IMR-90 (cell line): ENCODE measurements around the gene NAV1. TPM values are rescaled to one million over a fixed set of nuclear protein-coding genes. Genes with fewer than 3 reads are reported as not detected.

ENCODE experiments used
- ATAC-seq: fragments of 200-7000 bp; cut with Tn5 transposase; 2 replicates; pipeline ENCODE4 v1.9.1; 2020; ENCODE audit warnings: low read depth, mild to moderate bottlenecking, moderate library complexity
- BruUV-seq: library from RNA; stranded (reverse); fragments of 400-500 nt; replicated peaks from 2 replicates; lab custom pipeline; 2021; lab: Mats Ljungman, UMichigan
- CTCF ChIA-PET: fragments of 300-600 bp; formaldehyde crosslinking; extraction: SDS; loops from one replicate; lab custom pipeline; 2021; ENCODE audit warnings: antibody characterized with exemption; lab: Yijun Ruan, JAX
- POLR2A ChIA-PET: fragments of 300-600 bp; sonication (Branson Sonifier 250); formaldehyde crosslinking; loops from one replicate; lab custom pipeline; 2022; ENCODE audit warnings: antibody characterized with exemption; ENCODE audit not compliant: unreplicated experiment; lab: Charles Lee
- DNase-seq: peaks from one replicate; pipeline ENCODE4 v3.0.0; 2013
- H2AFZ ChIP-seq: replicated peaks from 2 replicates; pipeline ENCODE3; 2013; ENCODE audit warnings: low read length, mild to moderate bottlenecking; ENCODE audit not compliant: poor library complexity
- H2AK5ac ChIP-seq: 2 replicates; pipeline ENCODE4 v1.6.1; 2013; ENCODE audit warnings: low read depth, low read length, inconsistent platforms
- H2AK9ac ChIP-seq: replicated peaks from 2 replicates; pipeline ENCODE3; 2013; ENCODE audit warnings: mild to moderate bottlenecking, low read depth, low read length, moderate library complexity; ENCODE audit not compliant: poor library complexity
- H2BK120ac ChIP-seq: 2 replicates; pipeline ENCODE4 v1.6.1; 2013; ENCODE audit warnings: low read depth, low read length, inconsistent platforms
- H2BK15ac ChIP-seq: 3 replicates; pipeline ENCODE4 v1.6.1; 2013; ENCODE audit warnings: low read depth, low read length, inconsistent platforms
- H2BK20ac ChIP-seq: 2 replicates; pipeline ENCODE4 v1.6.1; 2013; ENCODE audit warnings: low read depth, mild to moderate bottlenecking, inconsistent platforms, low read length, moderate library complexity
- H2BK5ac ChIP-seq: 2 replicates; pipeline ENCODE4 v1.6.1; 2013; ENCODE audit warnings: mild to moderate bottlenecking, low read depth, low read length, inconsistent platforms; ENCODE audit not compliant: poor library complexity, severe bottlenecking
- H3K14ac ChIP-seq: replicated peaks from 2 replicates; pipeline ENCODE4 v1.6.1; 2013; ENCODE audit warnings: low read depth, low read length, inconsistent platforms
- H3K18ac ChIP-seq: 2 replicates; pipeline ENCODE4 v1.6.1; 2013; ENCODE audit warnings: low read depth, low read length, control low read depth
- H3K23ac ChIP-seq: 2 replicates; pipeline ENCODE4 v1.6.1; 2013; ENCODE audit warnings: low read depth, low read length, inconsistent platforms
- H3K27ac ChIP-seq: 2 replicates; pipeline ENCODE4 v1.5.1; 2013; ENCODE audit warnings: mild to moderate bottlenecking, control low read depth, low read length; ENCODE audit not compliant: insufficient read depth
- H3K27me3 ChIP-seq: 2 replicates; pipeline ENCODE4 v1.6.1; 2013; ENCODE audit warnings: low read length; ENCODE audit not compliant: control insufficient read depth, insufficient read depth
- H3K36me3 ChIP-seq: 2 replicates; pipeline ENCODE4 v1.6.1; 2013; ENCODE audit warnings: low read length, mixed read lengths; ENCODE audit not compliant: control insufficient read depth, insufficient read depth
- H3K4ac ChIP-seq: 2 replicates; pipeline ENCODE4 v1.6.1; 2013; ENCODE audit warnings: low read depth, low read length, inconsistent platforms
- H3K4me1 ChIP-seq: 2 replicates; pipeline ENCODE4 v1.6.1; 2013; ENCODE audit warnings: low read length, mixed read lengths; ENCODE audit not compliant: control insufficient read depth, insufficient read depth
- H3K4me2 ChIP-seq: 2 replicates; pipeline ENCODE4 v1.6.1; 2013; ENCODE audit warnings: low read depth, mild to moderate bottlenecking, control low read depth, low read length, moderate library complexity
- H3K4me3 ChIP-seq: 2 replicates; pipeline ENCODE4 v1.5.1; 2013; ENCODE audit warnings: low read depth, mild to moderate bottlenecking, control low read depth, low read length, moderate library complexity; ENCODE audit not compliant: insufficient read depth
- H3K56ac ChIP-seq: 2 replicates; pipeline ENCODE4 v1.6.1; 2013; ENCODE audit warnings: low read length, inconsistent platforms; ENCODE audit not compliant: insufficient read depth; ENCODE audit errors: extremely low read depth
- H3K79me1 ChIP-seq, 2 experiments: 2 replicates each; pipeline ENCODE4 v1.6.1; 2013; ENCODE audit warnings: low read length in 2 of 2, inconsistent platforms in 1 of 2, low read depth in 1 of 2
- H3K9ac ChIP-seq: 2 replicates; pipeline ENCODE4 v1.6.1; 2013; ENCODE audit warnings: low read depth, low read length, control low read depth
- H3K9me1 ChIP-seq: 2 replicates; pipeline ENCODE4 v1.6.1; 2013; ENCODE audit warnings: low read length, inconsistent platforms; ENCODE audit not compliant: insufficient read depth
- H3K9me3 ChIP-seq: 2 replicates; pipeline ENCODE4 v1.6.1; 2013; ENCODE audit warnings: low read length; ENCODE audit not compliant: control insufficient read depth, insufficient read depth
- H4K20me1 ChIP-seq: 2 replicates; pipeline ENCODE4 v1.6.1; 2013; ENCODE audit warnings: low read length, inconsistent platforms; ENCODE audit not compliant: insufficient read depth
- H4K5ac ChIP-seq: 2 replicates; pipeline ENCODE4 v1.6.1; 2013; ENCODE audit warnings: mild to moderate bottlenecking, low read depth, low read length, control low read depth
- H4K8ac ChIP-seq, 2 experiments: 2 replicates each; pipeline ENCODE4 v1.6.1; 2013; ENCODE audit warnings: low read depth in 2 of 2, low read length in 2 of 2, control low read depth in 1 of 2, inconsistent platforms in 1 of 2
- H4K91ac ChIP-seq: 2 replicates; pipeline ENCODE4 v1.6.1; 2013; ENCODE audit warnings: low read depth, low read length, inconsistent platforms; ENCODE audit not compliant: insufficient read depth
- CHD1 ChIP-seq: IDR thresholded peaks from 2 replicates; pipeline ENCODE4 v1.6.1; 2012; ENCODE audit warnings: low read depth, low read length, improper control_type of control experiment
- ELK1 ChIP-seq: fragments of 150-350 bp; IDR thresholded peaks from 2 replicates; pipeline ENCODE4 v1.6.1; 2016; ENCODE audit warnings: low read depth, mild to moderate bottlenecking, low read length, moderate library complexity, borderline replicate concordance
- FOS ChIP-seq: fragments of 150-350 bp; IDR thresholded peaks from 2 replicates; pipeline ENCODE4 v1.6.1; 2016; ENCODE audit warnings: low read depth, low read length
- MAFK ChIP-seq: IDR thresholded peaks from 2 replicates; pipeline ENCODE4 v1.6.1; 2012; ENCODE audit warnings: low read depth, low read length, improper control_type of control experiment
- MXI1 ChIP-seq: IDR thresholded peaks from 2 replicates; pipeline ENCODE4 v1.6.1; 2012; ENCODE audit warnings: low read depth, mild to moderate bottlenecking, low read length, moderate library complexity, borderline replicate concordance
- POLR2A ChIP-seq: IDR thresholded peaks from 2 replicates; pipeline ENCODE4 v1.6.1; 2012; ENCODE audit warnings: mild to moderate bottlenecking, low read depth, low read length
- RAD21 ChIP-seq: IDR thresholded peaks from 2 replicates; pipeline ENCODE4 v1.6.1; 2012; ENCODE audit warnings: low read length, improper control_type of control experiment
- RCOR1 ChIP-seq: IDR thresholded peaks from 2 replicates; pipeline ENCODE4 v1.6.1; 2012; ENCODE audit warnings: mild to moderate bottlenecking, low read length, improper control_type of control experiment; ENCODE audit not compliant: insufficient replicate concordance
- RFX5 ChIP-seq: IDR thresholded peaks from 2 replicates; pipeline ENCODE4 v1.8.0; 2012; ENCODE audit warnings: low read depth, mild to moderate bottlenecking, low read length, moderate library complexity
- SMC3 ChIP-seq: fragments of 150-350 bp; IDR thresholded peaks from 2 replicates; pipeline ENCODE4 v1.6.1; 2016; ENCODE audit warnings: low read depth, mild to moderate bottlenecking, antibody characterized with exemption, low read length, moderate library complexity
- WGBS, 2 experiments: methylation state at CpG; one replicate each; pipeline versions ENCODE4 v1.1.5 to v1.1.7; 2013; ENCODE audit warnings: missing lambda C conversion rate in 2 of 2; ENCODE audit not compliant: insufficient read length in 1 of 2; ENCODE audit errors: extremely low coverage in 2 of 2; 5-methylcytosine and 5-hydroxymethylcytosine counted together
- dilution Hi-C: fragments of 300-500 bp; cut with HindIII; formaldehyde crosslinking; loops from one replicate; pipeline ENCODE4 v1.14.3; 2018; ENCODE audit warnings: low sequenced_read_pairs; ENCODE audit not compliant: unreplicated experiment
- in situ Hi-C: fragments of 300-500 bp; cut with MboI; formaldehyde crosslinking; loops from 3 replicates; pipeline ENCODE4 v1.14.3; 2019; ENCODE audit warnings: low sequenced_read_pairs, inconsistent platforms, mixed read lengths
- intact Hi-C: fragments of 100-400 bp; cut with micrococcal nuclease; formaldehyde crosslinking; loops from 2 replicates; pipeline ENCODE4 v1.10.0; 2022
- polyA plus RNA-seq, 3 experiments: library from polyadenylated mRNA; depleted of rRNA; stranded (reverse); fragments of >200 nt; gene quantifications; 2 replicates each; pipeline ENCODE4 v1.2.3, GENCODE V29; 2012; ENCODE audit warnings: low replicate concordance in 1 of 3
- total RNA-seq: library from RNA; depleted of rRNA; stranded (reverse); fragments of >200 nt; gene quantifications from 2 replicates; pipeline ENCODE4 v1.2.3, GENCODE V29; 2012
- TF ChIP-seq, protein P1 (sequence below): fragments of 150-350 bp; IDR thresholded peaks from 2 replicates; pipeline ENCODE4 v1.6.1; 2017; ENCODE audit warnings: mild to moderate bottlenecking, antibody characterized with exemption, low read length, low read depth
- TF ChIP-seq, protein P2 (sequence below): conservative IDR thresholded peaks from 2 replicates; pipeline ENCODE4 v1.5.1; 2012; ENCODE audit warnings: mild to moderate bottlenecking, low read depth, low read length, improper control_type of control experiment

The NAV1 gene
- total and polyA plus RNA-seq, 2 of the 4 experiments (the other 2 are of a cell fraction): 14.0 to 23.1 TPM

- BruUV-seq: no TSS peak
- Histone ChIP-seq H3K4ac (no peak overlapping the region), H2BK20ac (no peak overlapping the region), H3K27ac (no peak overlapping the region), H3K36me3 (no peaks in the 10 kb centered on the region; the same call in 1 of the 2 replicates), H2AK9ac (no peak overlapping the region), H4K20me1 (peaks cover 14% of the 10 kb centered on the region; the same call in 1 of the 2 replicates), H2BK120ac (no peak overlapping the region), H4K91ac (peak overlapping the region; percentile 41; the same call in 1 of the 2 replicates), H3K79me1 (peaks cover 48 to 86% of the 10 kb centered on the region in 2 experiments), H4K8ac (no peak overlapping the region), H3K56ac (no peak overlapping the region), H2AK5ac (no peak overlapping the region), H3K18ac (no peak overlapping the region; the same call in 1 of the 2 replicates), H3K4me2 (no peak overlapping the region), H3K9me1 (peaks cover 33% of the 10 kb centered on the region), H3K27me3 (no peaks in the 10 kb centered on the region), H2BK15ac (no peak overlapping the region), H2BK5ac (no peak overlapping the region), H4K5ac (no peak overlapping the region), H3K14ac (no peak overlapping the region), H3K9ac (no peak overlapping the region), H2AFZ (no peak overlapping the region), H3K9me3 (no peaks in the 10 kb centered on the region), H3K4me3 (no peak overlapping the region), H3K4me1 (peaks cover 16% of the 10 kb centered on the region), H3K23ac (0 out of 2 replicates have a peak overlapping the region, but pooled peaks have one; percentile 5)
- dilution Hi-C loops (no loop called here), in situ Hi-C loops (loop anchor here (10.0 kb wide), 1 partner anchor 56 kb away; no protein-coding TSS in a partner anchor), intact Hi-C loops (no loop called here)
- ChIA-PET CTCF (no interaction called here), POLR2A (no interaction called here)
- no peak for TF ChIP-seq FOS
- TF ChIP-seq RAD21: no peak
- TF ChIP-seq ELK1: no peak
- no peak for TF ChIP-seq MAFK
- no peak for TF ChIP-seq POLR2A
- TF ChIP-seq CHD1: no peak
- TF ChIP-seq RFX5: no peak
- TF ChIP-seq, protein P1, sequence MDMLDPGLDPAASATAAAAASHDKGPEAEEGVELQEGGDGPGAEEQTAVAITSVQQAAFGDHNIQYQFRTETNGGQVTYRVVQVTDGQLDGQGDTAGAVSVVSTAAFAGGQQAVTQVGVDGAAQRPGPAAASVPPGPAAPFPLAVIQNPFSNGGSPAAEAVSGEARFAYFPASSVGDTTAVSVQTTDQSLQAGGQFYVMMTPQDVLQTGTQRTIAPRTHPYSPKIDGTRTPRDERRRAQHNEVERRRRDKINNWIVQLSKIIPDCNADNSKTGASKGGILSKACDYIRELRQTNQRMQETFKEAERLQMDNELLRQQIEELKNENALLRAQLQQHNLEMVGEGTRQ: no peak
- TF ChIP-seq RCOR1: no peak
- no peak for TF ChIP-seq SMC3
- TF ChIP-seq MXI1: no peak
- TF ChIP-seq, protein P2, sequence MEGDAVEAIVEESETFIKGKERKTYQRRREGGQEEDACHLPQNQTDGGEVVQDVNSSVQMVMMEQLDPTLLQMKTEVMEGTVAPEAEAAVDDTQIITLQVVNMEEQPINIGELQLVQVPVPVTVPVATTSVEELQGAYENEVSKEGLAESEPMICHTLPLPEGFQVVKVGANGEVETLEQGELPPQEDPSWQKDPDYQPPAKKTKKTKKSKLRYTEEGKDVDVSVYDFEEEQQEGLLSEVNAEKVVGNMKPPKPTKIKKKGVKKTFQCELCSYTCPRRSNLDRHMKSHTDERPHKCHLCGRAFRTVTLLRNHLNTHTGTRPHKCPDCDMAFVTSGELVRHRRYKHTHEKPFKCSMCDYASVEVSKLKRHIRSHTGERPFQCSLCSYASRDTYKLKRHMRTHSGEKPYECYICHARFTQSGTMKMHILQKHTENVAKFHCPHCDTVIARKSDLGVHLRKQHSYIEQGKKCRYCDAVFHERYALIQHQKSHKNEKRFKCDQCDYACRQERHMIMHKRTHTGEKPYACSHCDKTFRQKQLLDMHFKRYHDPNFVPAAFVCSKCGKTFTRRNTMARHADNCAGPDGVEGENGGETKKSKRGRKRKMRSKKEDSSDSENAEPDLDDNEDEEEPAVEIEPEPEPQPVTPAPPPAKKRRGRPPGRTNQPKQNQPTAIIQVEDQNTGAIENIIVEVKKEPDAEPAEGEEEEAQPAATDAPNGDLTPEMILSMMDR: no peak
- 100% methylated on average over 1 of the region's 4 CpGs; no CpG with 5 or more reads in 1 of the 2 experiments for WGBS, 2 experiments
- ATAC-seq (no peak), DNase-seq (no peak)
These were observed 29.9 kb downstream of the NAV1 start for GRCh38 chr1:201568859-201569294.
